Mesendoderm (in vitro differentiated cells): ENCODE data around the gene DRD2.

Source experiments
- DNase-seq: peaks from one replicate; pipeline ENCODE4 v3.0.0; 2013
- H2AK5ac ChIP-seq: 2 replicates; pipeline ENCODE4 v1.6.1; 2013; ENCODE audit warnings: low read length, inconsistent platforms
- H2BK120ac ChIP-seq: 2 replicates; pipeline ENCODE4 v1.6.1; 2013; ENCODE audit warnings: low read depth, mild to moderate bottlenecking, low read length, moderate library complexity, mixed read lengths
- H2BK15ac ChIP-seq: replicated peaks from 2 replicates; pipeline ENCODE4 v1.6.1; 2013; ENCODE audit warnings: low read depth, mild to moderate bottlenecking, moderate library complexity
- H2BK5ac ChIP-seq: 2 replicates; pipeline ENCODE4 v1.6.1; 2013; ENCODE audit warnings: low read length, inconsistent platforms
- H3K18ac ChIP-seq: 2 replicates; pipeline ENCODE4 v1.6.1; 2013; ENCODE audit warnings: mild to moderate bottlenecking, low read length, mixed read lengths
- H3K23ac ChIP-seq: one replicate; pipeline ENCODE4 v1.6.1; 2013; ENCODE audit warnings: low read length
- H3K27ac ChIP-seq: 2 replicates; pipeline ENCODE4 v1.5.1; 2013; ENCODE audit warnings: low read depth, mild to moderate bottlenecking, inconsistent platforms, low read length, moderate library complexity
- H3K27me3 ChIP-seq: 2 replicates; pipeline ENCODE4 v1.6.1; 2013; ENCODE audit warnings: low read length, control low read depth, mild to moderate bottlenecking, inconsistent platforms; ENCODE audit not compliant: insufficient read depth, poor library complexity
- H3K36me3 ChIP-seq: 2 replicates; pipeline ENCODE4 v1.6.1; 2013; ENCODE audit warnings: low read length, inconsistent platforms; ENCODE audit not compliant: control insufficient read depth, insufficient read depth
- H3K4ac ChIP-seq: one replicate; pipeline ENCODE4 v1.6.1; 2013; ENCODE audit warnings: low read depth, mild to moderate bottlenecking, low read length, moderate library complexity
- H3K4me1 ChIP-seq: 2 replicates; pipeline ENCODE4 v1.6.1; 2013; ENCODE audit warnings: low read depth, low read length, inconsistent platforms; ENCODE audit not compliant: control insufficient read depth
- H3K4me2 ChIP-seq: 2 replicates; pipeline ENCODE4 v1.6.1; 2013; ENCODE audit warnings: low read length
- H3K4me3 ChIP-seq: 2 replicates; pipeline ENCODE4 v1.5.1; 2013; ENCODE audit warnings: mild to moderate bottlenecking, low read length
- H3K56ac ChIP-seq: one replicate; pipeline ENCODE4 v1.6.1; 2013; ENCODE audit warnings: low read length
- H3K79me1 ChIP-seq: 2 replicates; pipeline ENCODE4 v1.6.1; 2013; ENCODE audit warnings: low read length, inconsistent platforms
- H3K79me2 ChIP-seq: 2 replicates; pipeline ENCODE4 v1.6.1; 2013; ENCODE audit warnings: mild to moderate bottlenecking, low read length; ENCODE audit not compliant: control insufficient read depth, insufficient read depth
- H3K9ac ChIP-seq: 2 replicates; pipeline ENCODE4 v1.6.1; 2013; ENCODE audit warnings: low read length, inconsistent platforms
- H4K5ac ChIP-seq: one replicate; pipeline ENCODE4 v1.6.1; 2013; ENCODE audit warnings: low read length
- H4K8ac ChIP-seq: one replicate; pipeline ENCODE4 v1.6.1; 2013; ENCODE audit warnings: low read depth, mild to moderate bottlenecking, control low read depth, low read length, moderate library complexity
- WGBS: extraction: QIAGEN DNeasy Blood & Tissue Kit; methylation state at CpG from one replicate; pipeline ENCODE4 v1.1.7; 2013; ENCODE audit warnings: low lambda C conversion rate, missing lambda C conversion rate; ENCODE audit not compliant: insufficient coverage; ENCODE audit errors: extremely low coverage; 5-methylcytosine and 5-hydroxymethylcytosine counted together

The DRD2 gene

GRCh38 chr11:113401718-113402117, 73.5 kb downstream of the DRD2 start:
- no peak overlapping the region for H3K9ac ChIP-seq
- no CpG with 5 or more reads among the region's 2 CpGs for WGBS
- no peak overlapping the region for H3K4ac ChIP-seq
- H2BK15ac ChIP-seq = no peak overlapping the region
- no peak overlapping the region for H3K4me3 ChIP-seq
- no peak overlapping the region for H3K23ac ChIP-seq
- no peak overlapping the region for H3K56ac ChIP-seq
- H3K18ac ChIP-seq = no peak overlapping the region
- no peak overlapping the region for H3K27ac ChIP-seq
- H3K79me2 ChIP-seq = no peaks in the 10 kb centered on the region
- no peak overlapping the region for H2BK120ac ChIP-seq
- H3K27me3 ChIP-seq = no peaks in the 10 kb centered on the region
- H2AK5ac ChIP-seq = no peak overlapping the region
- no peak overlapping the region for H2BK5ac ChIP-seq
- H3K36me3 ChIP-seq = no peaks in the 10 kb centered on the region
- H4K8ac ChIP-seq = no peak overlapping the region
- no peaks in the 10 kb centered on the region for H3K79me1 ChIP-seq
- DNase-seq = no peak
- H3K4me1 ChIP-seq = no peaks in the 10 kb centered on the region
- H3K4me2 ChIP-seq = no peak overlapping the region
- H4K5ac ChIP-seq = no peak overlapping the region

GRCh38 chr11:113400631-113401230, 74.5 kb downstream of the DRD2 start:
- Histone ChIP-seq H3K4me1 (no peaks in the 10 kb centered on the region), H4K5ac (no peak overlapping the region), H3K9ac (no peak overlapping the region), H3K36me3 (no peaks in the 10 kb centered on the region), H3K56ac (no peak overlapping the region), H4K8ac (no peak overlapping the region), H2AK5ac (no peak overlapping the region), H3K27me3 (no peaks in the 10 kb centered on the region), H3K79me2 (no peaks in the 10 kb centered on the region), H3K4ac (no peak overlapping the region), H3K79me1 (no peaks in the 10 kb centered on the region), H2BK120ac (no peak overlapping the region), H3K18ac (no peak overlapping the region), H2BK5ac (no peak overlapping the region), H3K4me2 (no peak overlapping the region), H3K4me3 (no peak overlapping the region), H3K23ac (no peak overlapping the region), H3K27ac (no peak overlapping the region), H2BK15ac (no peak overlapping the region)
- WGBS = no CpG with 5 or more reads among the region's 5 CpGs
- no peak for DNase-seq

- Histone ChIP-seq H3K23ac (no peak overlapping the region), H3K4me2 (no peak overlapping the region), H3K4me1 (no peaks in the 10 kb centered on the region), H4K8ac (no peak overlapping the region), H3K9ac (no peak overlapping the region), H3K79me2 (no peaks in the 10 kb centered on the region), H3K4ac (no peak overlapping the region), H2BK120ac (no peak overlapping the region), H3K27me3 (no peaks in the 10 kb centered on the region), H3K27ac (no peak overlapping the region), H4K5ac (no peak overlapping the region), H2BK15ac (no peak overlapping the region), H3K36me3 (no peaks in the 10 kb centered on the region), H3K18ac (no peak overlapping the region), H2BK5ac (no peak overlapping the region), H2AK5ac (no peak overlapping the region), H3K56ac (no peak overlapping the region), H3K4me3 (no peak overlapping the region), H3K79me1 (no peaks in the 10 kb centered on the region)
- no peak for DNase-seq
- WGBS = no CpG with 5 or more reads among the region's 24 CpGs
Measured at GRCh38 chr11:113398669-113399430, 76.3 kb downstream of the DRD2 start.

GRCh38 chr11:113397821-113398220, 77.4 kb downstream of the DRD2 start:
- WGBS = no CpG with 5 or more reads among the region's 4 CpGs
- H4K8ac ChIP-seq = no peak overlapping the region

GRCh38 chr11:113397212-113397611, 78.0 kb downstream of the DRD2 start:
- Histone ChIP-seq H3K79me1 (no peaks in the 10 kb centered on the region), H3K18ac (no peak overlapping the region), H4K5ac (no peak overlapping the region), H3K4me3 (no peak overlapping the region), H3K4me2 (no peak overlapping the region), H2BK120ac (no peak overlapping the region), H2BK5ac (no peak overlapping the region), H3K4ac (no peak overlapping the region), H3K23ac (no peak overlapping the region), H3K79me2 (no peaks in the 10 kb centered on the region), H3K9ac (no peak overlapping the region), H2AK5ac (no peak overlapping the region), H3K36me3 (no peaks in the 10 kb centered on the region), H4K8ac (no peak overlapping the region), H3K56ac (no peak overlapping the region), H2BK15ac (no peak overlapping the region), H3K27me3 (no peaks in the 10 kb centered on the region), H3K27ac (no peak overlapping the region), H3K4me1 (no peaks in the 10 kb centered on the region)
- no peak for DNase-seq
- WGBS = no CpG with 5 or more reads among the region's 7 CpGs

More at GRCh38 chr11:113397821-113398220, 77.4 kb downstream of the DRD2 start:
- Histone ChIP-seq H3K56ac (no peak overlapping the region), H2BK5ac (no peak overlapping the region), H3K27ac (no peak overlapping the region), H3K23ac (no peak overlapping the region), H4K5ac (no peak overlapping the region), H2BK120ac (no peak overlapping the region), H3K4me1 (no peaks in the 10 kb centered on the region), H3K79me1 (no peaks in the 10 kb centered on the region), H3K18ac (no peak overlapping the region), H2AK5ac (no peak overlapping the region), H3K36me3 (no peaks in the 10 kb centered on the region), H2BK15ac (no peak overlapping the region), H3K4ac (no peak overlapping the region), H3K9ac (no peak overlapping the region), H3K4me2 (no peak overlapping the region), H3K4me3 (no peak overlapping the region), H3K27me3 (no peaks in the 10 kb centered on the region), H3K79me2 (no peaks in the 10 kb centered on the region)
- no peak for DNase-seq
